Ovary (tissue), 9 donors: ENCODE results near the gene GABRD. TPM values are rescaled to one million over a fixed set of nuclear protein-coding genes. Genes with fewer than 3 reads are reported as not detected.

Experiments
- DNase-seq, 5 donors: peaks; one replicate each; pipeline ENCODE4 v3.0.0-alpha.2; 2019 to 2020
- H3K27ac ChIP-seq, 2 donors: fragments of 200-600 bp; one replicate each; pipeline versions ENCODE4 v1.5.1 to v1.8.0; 2019 to 2022
- H3K27me3 ChIP-seq: fragments of 200-600 bp; one replicate; pipeline ENCODE4 v1.8.0; 2022
- H3K36me3 ChIP-seq: fragments of 200-600 bp; sonication (generic); one replicate; pipeline ENCODE4 v1.5.1; 2019
- H3K4me1 ChIP-seq: one replicate; pipeline ENCODE4 v1.8.1; 2013; ENCODE audit warnings: mild to moderate bottlenecking, moderate library complexity; ENCODE audit not compliant: insufficient read depth
- H3K4me3 ChIP-seq: fragments of 200-600 bp; sonication (generic); one replicate; pipeline ENCODE4 v1.5.1; 2017
- H3K9me3 ChIP-seq, 2 donors: fragments of 200-600 bp in 1 of 2; sonication (generic) in 1 of 2; one replicate each; pipeline versions ENCODE4 v1.5.1 to v1.8.1; 2013 to 2019; ENCODE audit warnings: mild to moderate bottlenecking in 1 of 2, moderate library complexity in 1 of 2
- CTCF ChIP-seq, 3 donors: fragments of 450-650 bp in 2 of 3; fragments of 200-600 bp in 1 of 3; IDR thresholded peaks; one replicate each; pipeline versions ENCODE4 v1.5.1 to v1.8.0; 2016 to 2022; ENCODE audit warnings: antibody characterized with exemption in 3 of 3, mild to moderate bottlenecking in 1 of 3
- EP300 ChIP-seq: sonication (generic); formaldehyde crosslinking; IDR thresholded peaks from one replicate; pipeline ENCODE4 v1.6.1; 2017; ENCODE audit warnings: antibody characterized with exemption
- POLR2A ChIP-seq: fragments of 450-650 bp; IDR thresholded peaks from one replicate; pipeline ENCODE4 v1.6.1; 2017; ENCODE audit warnings: antibody characterized with exemption, mild to moderate bottlenecking, moderate library complexity
- WGBS, 3 donors: extraction: QIAGEN DNeasy Blood & Tissue Kit in 1 of 3; methylation state at CpG; one replicate each; pipeline versions ENCODE4 v1.1.5 to v1.1.7; 2013 to 2017; 5-methylcytosine and 5-hydroxymethylcytosine counted together
- intact Hi-C, 4 donors: fragments of 100-400 bp; cut with DNase I; formaldehyde crosslinking; loops; one replicate each; pipeline versions ENCODE4 v1.11.0 to v1.15.1; 2022 to 2023
- polyA plus RNA-seq, 2 donors: library from polyadenylated mRNA; stranded (reverse); fragments of 200-250 nt in 1 of 2; fragments of 350-450 nt in 1 of 2; fragmentation: Illumina TruSeq in 1 of 2; extraction: RNeasy Lipid Tissue Mini Kit (QIAGEN cat#74804) in 1 of 2; gene quantifications; one replicate each; pipeline ENCODE4 v1.2.3, GENCODE V29; 2013 to 2014
- total RNA-seq, 7 donors: library from RNA; depleted of rRNA in 2 of 7; stranded (reverse); fragments of >200 nt in 2 of 7; fragmentation: NEBNext Ultra II Directional in 3 of 7; extraction: Animal tissue kit (Norgen Biotek cat#: 25700) in 3 of 7; gene quantifications; one replicate each; pipeline versions ENCODE4 v1.1.0 to v1.2.4, GENCODE V29; 2016 to 2023
- donor health status: DM: no; HTN: no; CAD: no; lungs with moderate emphysema.
- donor health status: DM: no; HTN: no; CAD: no.
- donor health status: Bipolar disorder and iron deficiency.
- donor health status: DM: yes; HTN: yes; CAD: no.
- donor health status: DM: no; HTN: no; CAD: no.
- donor health status: DM: yes; HTN: yes; CAD: no.

Gene GABRD
- total and polyA plus RNA-seq, 9 donors = 0.13 to 0.40 (median 0.33) TPM; not detected in 6

GRCh38 chr1:2018217-2019171, 651 bp upstream of the GABRD start:
- no peak overlapping the region for H3K4me3 ChIP-seq
- intact Hi-C loops = no loop called here
- WGBS, 3 donors = 9 to 24% (median 19%) methylated on average over 33 to 48 of the region's 48 CpGs

GRCh38 chr1:2019571-2020309, 595 bp downstream of the GABRD start:
- Histone ChIP-seq H3K4me3 (no peak overlapping the region), H3K36me3 (no peaks in the 10 kb centered on the region), H3K27me3 (peaks cover 3% of the 10 kb centered on the region), H3K9me3 (no peaks in the 10 kb centered on the region), H3K27ac (no peak overlapping the region), H3K4me1 (peaks cover 2% of the 10 kb centered on the region)
- TF ChIP-seq EP300 (no peak), CTCF (IDR thresholded peaks at IDR 0.05) (no peak), POLR2A (no peak)
- 7 to 20% (median 8%) methylated on average over 27 to 61 of the region's 61 CpGs for WGBS, 3 donors
- DNase-seq = peak in 2 of 5 donors; percentile 36 to 47
- intact Hi-C loops = loop anchor here in 1 of 4 donors (10.0 kb wide), 1 partner anchor 55 kb away; no protein-coding TSS in a partner anchor

More at GRCh38 chr1:2018217-2019171, 651 bp upstream of the GABRD start:
- Histone ChIP-seq H3K27ac (no peak overlapping the region), H3K4me1 (peaks cover 2% of the 10 kb centered on the region), H3K36me3 (no peaks in the 10 kb centered on the region), H3K27me3 (peaks cover 3% of the 10 kb centered on the region), H3K9me3 (no peaks in the 10 kb centered on the region)
- no peak for DNase-seq
- TF ChIP-seq CTCF (IDR thresholded peaks at IDR 0.05) (no peak), POLR2A (no peak), EP300 (no peak)

GRCh38 chr1:2020310-2020655, 1.1 kb downstream of the GABRD start:
- Histone ChIP-seq H3K27me3 (peaks cover 3% of the 10 kb centered on the region), H3K4me1 (peaks cover 4% of the 10 kb centered on the region), H3K4me3 (no peak overlapping the region), H3K27ac (no peak overlapping the region), H3K9me3 (no peaks in the 10 kb centered on the region), H3K36me3 (no peaks in the 10 kb centered on the region)
- TF ChIP-seq CTCF (IDR thresholded peaks at IDR 0.05) (no peak), EP300 (no peak), POLR2A (no peak)
- intact Hi-C loops = loop anchor here in 1 of 4 donors (10.0 kb wide), 1 partner anchor 55 kb away; no protein-coding TSS in a partner anchor
- DNase-seq = no peak
- WGBS, 3 donors = 73 to 83% (median 82%) methylated on average over 11 of the region's 11 CpGs

- no peak overlapping the region for H3K4me3 ChIP-seq
- DNase-seq = no peak
- H3K27ac ChIP-seq = no peak overlapping the region
- H3K27me3 ChIP-seq = peaks cover 3% of the 10 kb centered on the region
- peaks cover 6% of the 10 kb centered on the region for H3K4me1 ChIP-seq
- H3K9me3 ChIP-seq = no peaks in the 10 kb centered on the region
- TF ChIP-seq EP300 (no peak), CTCF (IDR thresholded peaks at IDR 0.05) (no peak), POLR2A (no peak)
- H3K36me3 ChIP-seq = no peaks in the 10 kb centered on the region
- WGBS, 3 donors = 77 to 89% (median 85%) methylated on average over 24 to 25 of the region's 25 CpGs
- intact Hi-C loops = loop anchor here in 1 of 4 donors (10.0 kb wide), 1 partner anchor 57 kb away; no protein-coding TSS in a partner anchor
These were observed 2.4 kb downstream of the GABRD start for GRCh38 chr1:2021550-2021949.
